ENCODE results near the gene OR5C1.

Gene OR5C1

GRCh38 chr9:122788831-122789230 is at the start of gene OR5C1:
OR5C1 (plus strand) TSS chr9:122788933; CDS start chr9:122788933, 0 bp downstream.
- TF ChIP-seq CTCF (IDR thresholded peaks at IDR 0.05; ENCODE audit: low read depth, low read length, missing control alignments) = no peak
- no peak for DNase-seq (ENCODE audit: low read depth)
- no peak within 1 kb of the TSS for H3K4me3 ChIP-seq (ENCODE audit: low read depth, low read length)
- in situ Hi-C loops (cut with HindIII; ENCODE audit: low sequenced_read_pairs) = no loop called here

GRCh38 chr9:122742003-122742402 is 46.7 kb upstream of the OR5C1 start, which contains the start of gene OR1L6:
OR1L6 (plus strand) TSS chr9:122742303; CDS start chr9:122749848, 7,545 bp downstream.
- in situ Hi-C loops (cut with HindIII; ENCODE audit: low sequenced_read_pairs) = no loop called here
- no peak within 1 kb of the TSS for H3K4me3 ChIP-seq (ENCODE audit: low read depth, low read length)
- no peak for DNase-seq (ENCODE audit: low read depth)
- no peak for TF ChIP-seq CTCF (IDR thresholded peaks at IDR 0.05; ENCODE audit: low read depth, low read length, missing control alignments)

- in situ Hi-C loops (cut with HindIII; ENCODE audit: low sequenced_read_pairs) = loop anchor here (25.0 kb wide), 1 partner anchor 268 kb away; the partner anchor contains the start of gene OR1J1
These were observed 33.9 kb upstream of the OR5C1 start for GRCh38 chr9:122754825-122755224.

GRCh38 chr9:122767817-122768216 is 20.9 kb upstream of the OR5C1 start:
- TF ChIP-seq CTCF (IDR thresholded peaks at IDR 0.05; ENCODE audit: low read depth, low read length, missing control alignments) = no peak
- DNase-seq (ENCODE audit: low read depth) = no peak
- H3K4me3 ChIP-seq (ENCODE audit: low read depth, low read length) = no peak overlapping the region
- in situ Hi-C loops (cut with HindIII; ENCODE audit: low sequenced_read_pairs) = loop anchor here (25.0 kb wide), 1 partner anchor 281 kb away; the partner anchor contains the start of gene OR1J1

More at GRCh38 chr9:122754825-122755224, 33.9 kb upstream of the OR5C1 start:
- no peak for DNase-seq (ENCODE audit: low read depth)
- H3K4me3 ChIP-seq (ENCODE audit: low read depth, low read length) = no peak overlapping the region
- TF ChIP-seq CTCF (IDR thresholded peaks at IDR 0.05; ENCODE audit: low read depth, low read length, missing control alignments) = no peak

- TF ChIP-seq CTCF (IDR thresholded peaks at IDR 0.05; ENCODE audit: low read depth, low read length, missing control alignments) = no peak
- no peak overlapping the region for H3K4me3 ChIP-seq (ENCODE audit: low read depth, low read length)
- in situ Hi-C loops (cut with HindIII; ENCODE audit: low sequenced_read_pairs) = no loop called here
- DNase-seq (ENCODE audit: low read depth) = no peak
These were observed 11.7 kb upstream of the OR5C1 start for GRCh38 chr9:122777052-122777451.

- H3K4me3 ChIP-seq (ENCODE audit: low read depth, low read length) = no peak overlapping the region
- in situ Hi-C loops (cut with HindIII; ENCODE audit: low sequenced_read_pairs) = no loop called here
- no peak for DNase-seq (ENCODE audit: low read depth)
- no peak for TF ChIP-seq CTCF (IDR thresholded peaks at IDR 0.05; ENCODE audit: low read depth, low read length, missing control alignments)
These were observed 10.7 kb upstream of the OR5C1 start for GRCh38 chr9:122777935-122778627.

Measured in astrocyte of the cerebellum (primary cell).